Spleen (tissue), 7 donors: ENCODE results near the gene SSBP3.
"Not testable (repeated sequence)": the region's sequence is repeated elsewhere in the genome, so short reads cannot be mapped to it uniquely, and the experiment has no call there.

Experiments used
- POLR2A ChIP-seq, 3 donors: fragments of 450-650 bp; IDR thresholded peaks; one replicate each; pipeline ENCODE4 v1.5.1; 2017; ENCODE audit warnings: antibody characterized with exemption in 3 of 3, mild to moderate bottlenecking in 1 of 3
- POLR2AphosphoS5 ChIP-seq, 3 donors: sonication (generic); formaldehyde crosslinking; IDR thresholded peaks; one replicate each; pipeline ENCODE4 v1.5.1; 2017; ENCODE audit warnings: antibody characterized with exemption in 3 of 3
- TF ChIP-seq, protein P1 (sequence below), 11 experiments: fragments of 200-600 bp in 7 of 11; fragments of 450-650 bp in 4 of 11; sonication (generic) in 4 of 11; IDR thresholded peaks in 8 of 11; conservative IDR thresholded peaks in 3 of 11; 1 replicate in 7 of 11; 2 replicates in 4 of 11; pipeline versions ENCODE4 v1.4.0 to v1.8.0; 2016 to 2021; ENCODE audit warnings: antibody characterized with exemption in 11 of 11, inconsistent platforms in 4 of 11, mild to moderate bottlenecking in 1 of 11
- donor health status: DM: no; HTN: no; CAD: no; lungs with moderate emphysema.
- donor health status: DM: no; HTN: no; CAD: no.
- donor health status: DM: no; HTN: no; CAD: no.

- not testable (repeated sequence) for TF ChIP-seq POLR2A, POLR2AphosphoS5 (IDR thresholded peaks at IDR 0.05)
- TF ChIP-seq, protein P1, sequence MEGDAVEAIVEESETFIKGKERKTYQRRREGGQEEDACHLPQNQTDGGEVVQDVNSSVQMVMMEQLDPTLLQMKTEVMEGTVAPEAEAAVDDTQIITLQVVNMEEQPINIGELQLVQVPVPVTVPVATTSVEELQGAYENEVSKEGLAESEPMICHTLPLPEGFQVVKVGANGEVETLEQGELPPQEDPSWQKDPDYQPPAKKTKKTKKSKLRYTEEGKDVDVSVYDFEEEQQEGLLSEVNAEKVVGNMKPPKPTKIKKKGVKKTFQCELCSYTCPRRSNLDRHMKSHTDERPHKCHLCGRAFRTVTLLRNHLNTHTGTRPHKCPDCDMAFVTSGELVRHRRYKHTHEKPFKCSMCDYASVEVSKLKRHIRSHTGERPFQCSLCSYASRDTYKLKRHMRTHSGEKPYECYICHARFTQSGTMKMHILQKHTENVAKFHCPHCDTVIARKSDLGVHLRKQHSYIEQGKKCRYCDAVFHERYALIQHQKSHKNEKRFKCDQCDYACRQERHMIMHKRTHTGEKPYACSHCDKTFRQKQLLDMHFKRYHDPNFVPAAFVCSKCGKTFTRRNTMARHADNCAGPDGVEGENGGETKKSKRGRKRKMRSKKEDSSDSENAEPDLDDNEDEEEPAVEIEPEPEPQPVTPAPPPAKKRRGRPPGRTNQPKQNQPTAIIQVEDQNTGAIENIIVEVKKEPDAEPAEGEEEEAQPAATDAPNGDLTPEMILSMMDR (IDR thresholded peaks at IDR 0.05 in 8 of 11, conservative IDR thresholded peaks at IDR 0.05 in 3 of 11) = not testable (repeated sequence)
These were observed 173.0 kb downstream of the SSBP3 start for GRCh38 chr1:54233196-54233595.
